ENCODE measurements around the gene SMURF2. TPM values are rescaled to one million over a fixed set of nuclear protein-coding genes. Genes with fewer than 3 reads are reported as not detected.

The SMURF2 gene
- total RNA-seq, 1 experiment from 2014 or later = 24.7 TPM

DNA sequence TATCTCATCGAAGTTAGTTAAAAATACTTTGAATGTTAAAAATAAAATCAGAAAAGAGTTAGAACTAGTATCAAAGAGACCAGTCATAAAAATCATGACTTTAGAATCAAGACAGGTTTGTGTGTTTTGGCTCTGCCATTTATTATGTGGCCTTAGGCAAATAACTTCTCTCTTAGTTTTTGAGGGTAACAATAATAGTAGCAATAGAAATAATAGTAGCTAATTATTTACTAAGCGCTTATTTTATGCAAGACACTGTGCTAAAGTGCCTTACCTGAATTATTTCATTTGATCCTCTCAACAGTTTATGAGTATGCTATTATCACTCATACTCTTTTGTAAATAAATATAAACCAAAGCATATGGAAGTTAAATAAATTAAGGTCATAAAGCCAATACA lies 77.0 kb downstream of the SMURF2 start:
- no peak overlapping the region for H3K4me3 ChIP-seq (ENCODE audit: low read depth, low read length, poor library complexity, severe bottlenecking)
- H3K27ac ChIP-seq (ENCODE audit: low read depth, low read length, poor library complexity, severe bottlenecking) = no peak overlapping the region
- H3K9me3 ChIP-seq (ENCODE audit: low read depth, low read length, poor library complexity, severe bottlenecking) = no peaks in the 10 kb centered on the region
- no peak for DNase-seq (ENCODE audit: low spot score)
- TF ChIP-seq, protein P1, sequence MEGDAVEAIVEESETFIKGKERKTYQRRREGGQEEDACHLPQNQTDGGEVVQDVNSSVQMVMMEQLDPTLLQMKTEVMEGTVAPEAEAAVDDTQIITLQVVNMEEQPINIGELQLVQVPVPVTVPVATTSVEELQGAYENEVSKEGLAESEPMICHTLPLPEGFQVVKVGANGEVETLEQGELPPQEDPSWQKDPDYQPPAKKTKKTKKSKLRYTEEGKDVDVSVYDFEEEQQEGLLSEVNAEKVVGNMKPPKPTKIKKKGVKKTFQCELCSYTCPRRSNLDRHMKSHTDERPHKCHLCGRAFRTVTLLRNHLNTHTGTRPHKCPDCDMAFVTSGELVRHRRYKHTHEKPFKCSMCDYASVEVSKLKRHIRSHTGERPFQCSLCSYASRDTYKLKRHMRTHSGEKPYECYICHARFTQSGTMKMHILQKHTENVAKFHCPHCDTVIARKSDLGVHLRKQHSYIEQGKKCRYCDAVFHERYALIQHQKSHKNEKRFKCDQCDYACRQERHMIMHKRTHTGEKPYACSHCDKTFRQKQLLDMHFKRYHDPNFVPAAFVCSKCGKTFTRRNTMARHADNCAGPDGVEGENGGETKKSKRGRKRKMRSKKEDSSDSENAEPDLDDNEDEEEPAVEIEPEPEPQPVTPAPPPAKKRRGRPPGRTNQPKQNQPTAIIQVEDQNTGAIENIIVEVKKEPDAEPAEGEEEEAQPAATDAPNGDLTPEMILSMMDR (conservative IDR thresholded peaks at IDR 0.05; ENCODE audit: low read depth, low read length) = no peak
- no peak for TF ChIP-seq EZH2 (IDR thresholded peaks at IDR 0.05; ENCODE audit: borderline replicate concordance, low read depth, low read length, poor library complexity, severe bottlenecking)
- H3K36me3 ChIP-seq (ENCODE audit: insufficient read depth, low read length, poor library complexity, severe bottlenecking) = peaks cover 6% of the 10 kb centered on the region
- H3K4me1 ChIP-seq (ENCODE audit: insufficient read depth, low read length, poor library complexity, severe bottlenecking) = no peaks in the 10 kb centered on the region
- intact Hi-C loops (cut with micrococcal nuclease; ENCODE audit: unreplicated experiment) = no loop called here
- no TSS peak for BruUV-seq (replicated peaks)
- POLR2A ChIA-PET (ENCODE audit: low non-redundant PET) = no interaction called here
- H3K27me3 ChIP-seq (replicated peaks; ENCODE audit: insufficient read depth, low read depth, low read length, poor library complexity) = no peaks in the 10 kb centered on the region
- CTCF ChIA-PET = no interaction called here

DNA sequence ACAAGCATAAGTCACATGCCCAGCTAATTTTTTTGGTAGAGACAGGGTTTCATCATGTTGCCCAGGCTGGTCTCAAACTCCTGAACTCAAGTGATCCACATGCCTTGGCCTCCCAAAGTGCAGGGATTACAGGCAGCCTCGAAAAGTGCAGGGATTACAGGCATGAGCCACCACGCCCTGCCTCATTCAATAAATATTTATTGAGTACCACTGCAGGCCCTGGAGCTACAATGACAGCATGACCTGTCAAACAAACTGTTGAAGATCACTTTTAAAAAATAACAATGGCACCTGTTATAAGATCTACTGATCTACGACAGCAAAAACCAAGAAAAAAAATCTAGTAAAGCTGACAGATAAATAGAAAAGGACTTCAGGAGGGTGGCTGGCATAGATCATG lies 79.1 kb downstream of the SMURF2 start:
- H3K36me3 ChIP-seq (ENCODE audit: insufficient read depth, low read length, poor library complexity, severe bottlenecking) = peaks cover 9% of the 10 kb centered on the region
- DNase-seq (ENCODE audit: low spot score) = no peak
- H3K27ac ChIP-seq (ENCODE audit: low read depth, low read length, poor library complexity, severe bottlenecking) = no peak overlapping the region
- no peak overlapping the region for H3K4me3 ChIP-seq (ENCODE audit: low read depth, low read length, poor library complexity, severe bottlenecking)
- H3K27me3 ChIP-seq (replicated peaks; ENCODE audit: insufficient read depth, low read depth, low read length, poor library complexity) = no peaks in the 10 kb centered on the region
- no peaks in the 10 kb centered on the region for H3K9me3 ChIP-seq (ENCODE audit: low read depth, low read length, poor library complexity, severe bottlenecking)
- H3K4me1 ChIP-seq (ENCODE audit: insufficient read depth, low read length, poor library complexity, severe bottlenecking) = no peaks in the 10 kb centered on the region
- no TSS peak for BruUV-seq (replicated peaks)
- intact Hi-C loops (cut with micrococcal nuclease; ENCODE audit: unreplicated experiment) = no loop called here
- no peak for TF ChIP-seq EZH2 (IDR thresholded peaks at IDR 0.05; ENCODE audit: borderline replicate concordance, low read depth, low read length, poor library complexity, severe bottlenecking)
- CTCF ChIA-PET = no interaction called here
- POLR2A ChIA-PET (ENCODE audit: low non-redundant PET) = no interaction called here

DNA sequence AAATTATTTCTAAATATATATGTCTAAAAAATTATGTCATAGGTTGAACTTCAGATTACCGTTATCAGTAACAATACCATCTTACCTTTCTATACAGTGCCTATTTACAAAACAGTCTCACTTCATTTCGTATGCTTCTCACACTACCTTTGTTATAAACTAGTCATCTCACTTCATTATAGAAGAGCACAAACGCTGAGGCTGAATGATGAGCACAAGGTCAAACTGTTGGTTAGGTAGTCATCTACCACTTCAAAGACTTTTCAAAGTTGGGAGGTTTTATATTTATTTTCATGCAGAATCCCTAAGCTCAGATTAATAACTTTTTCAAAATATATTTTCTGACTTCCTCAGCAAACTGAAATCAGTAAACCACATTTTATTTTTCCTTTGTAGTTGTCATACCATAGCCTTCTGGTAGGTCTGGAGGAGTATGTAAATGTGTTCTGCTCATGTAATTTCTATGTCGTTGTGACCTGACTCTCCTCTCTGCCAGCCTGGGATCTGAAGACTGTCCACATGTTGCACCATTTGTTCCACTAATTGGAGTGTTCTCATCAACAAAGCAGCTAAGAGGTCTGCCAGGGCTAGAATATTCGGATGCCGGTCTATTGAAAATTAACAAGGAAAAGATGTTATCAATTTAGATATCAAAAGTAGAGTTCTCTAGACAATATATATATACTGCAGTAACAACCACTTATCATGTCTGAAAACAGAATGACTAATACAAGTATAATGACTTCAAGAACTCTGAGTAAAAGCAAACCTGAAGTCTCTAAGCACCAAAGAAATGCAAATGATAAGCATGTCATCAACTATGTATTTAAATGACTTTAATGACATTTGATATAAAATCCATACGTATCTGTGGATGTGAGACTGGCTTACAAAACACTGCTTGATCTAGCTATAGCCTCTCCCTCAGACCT lies 81.5 kb downstream of the SMURF2 start:
- TF ChIP-seq, protein P1 (conservative IDR thresholded peaks at IDR 0.05; ENCODE audit: low read depth, low read length) = no peak
- no peak for TF ChIP-seq EZH2 (IDR thresholded peaks at IDR 0.05; ENCODE audit: borderline replicate concordance, low read depth, low read length, poor library complexity, severe bottlenecking)
- DNase-seq (ENCODE audit: low spot score) = no peak
- peaks cover 10% of the 10 kb centered on the region for H3K36me3 ChIP-seq (ENCODE audit: insufficient read depth, low read length, poor library complexity, severe bottlenecking)
- BruUV-seq (replicated peaks) = no TSS peak
- no peaks in the 10 kb centered on the region for H3K27me3 ChIP-seq (replicated peaks; ENCODE audit: insufficient read depth, low read depth, low read length, poor library complexity)
- no peaks in the 10 kb centered on the region for H3K9me3 ChIP-seq (ENCODE audit: low read depth, low read length, poor library complexity, severe bottlenecking)
- no peak overlapping the region for H3K4me3 ChIP-seq (ENCODE audit: low read depth, low read length, poor library complexity, severe bottlenecking)
- H3K27ac ChIP-seq (ENCODE audit: low read depth, low read length, poor library complexity, severe bottlenecking) = no peak overlapping the region
- CTCF ChIA-PET = no interaction called here
- POLR2A ChIA-PET (ENCODE audit: low non-redundant PET) = no interaction called here
- no peaks in the 10 kb centered on the region for H3K4me1 ChIP-seq (ENCODE audit: insufficient read depth, low read length, poor library complexity, severe bottlenecking)
- intact Hi-C loops (cut with micrococcal nuclease; ENCODE audit: unreplicated experiment) = no loop called here

All from A673 (cell line).